Esophagus squamous epithelium (tissue), 5 donors: ENCODE data around the gene PFKFB4. TPM values are rescaled to one million over a fixed set of nuclear protein-coding genes. Genes with fewer than 3 reads are reported as not detected.

Experiments used
- DNase-seq: peaks from one replicate; lab custom pipeline; 2025; lab: John Stamatoyannopoulos, UW
- H3K27ac ChIP-seq, 4 donors: fragments of 200-600 bp; sonication (generic); one replicate each; pipeline ENCODE4 v1.5.1; 2016 to 2019; ENCODE audit warnings: mild to moderate bottlenecking in 1 of 4
- H3K27me3 ChIP-seq, 4 donors: fragments of 200-600 bp; sonication (generic); 1 replicate in 3 of 4; 2 replicates in 1 of 4; pipeline versions ENCODE4 v1.5.1 to v1.6.0; 2017 to 2021; ENCODE audit warnings: antibody characterized with exemption in 1 of 4
- H3K36me3 ChIP-seq, 3 donors: fragments of 200-600 bp; sonication (generic); one replicate each; pipeline ENCODE4 v1.5.1; 2016 to 2019
- H3K4me1 ChIP-seq, 3 donors: fragments of 200-600 bp; sonication (generic); one replicate each; pipeline ENCODE4 v1.5.1; 2017 to 2019
- H3K4me3 ChIP-seq, 4 donors: fragments of 200-600 bp; sonication (generic); 1 replicate in 3 of 4; 2 replicates in 1 of 4; pipeline ENCODE4 v1.5.1; 2016 to 2019; ENCODE audit warnings: mild to moderate bottlenecking in 2 of 4, moderate library complexity in 1 of 4
- H3K9me3 ChIP-seq, 3 donors: fragments of 200-600 bp; sonication (generic); one replicate each; pipeline ENCODE4 v1.5.1; 2016 to 2019
- CTCF ChIP-seq, 6 experiments: fragments of 450-650 bp in 4 of 6; fragments of 200-600 bp in 2 of 6; sonication (generic) in 2 of 6; IDR thresholded peaks; one replicate each; pipeline ENCODE4 v1.5.1; 2016 to 2019; ENCODE audit warnings: antibody characterized with exemption in 6 of 6, mild to moderate bottlenecking in 4 of 6, moderate library complexity in 4 of 6
- POLR2A ChIP-seq, 4 donors: fragments of 450-650 bp; IDR thresholded peaks; one replicate each; pipeline ENCODE4 v1.6.1; 2017; ENCODE audit warnings: antibody characterized with exemption in 4 of 4, mild to moderate bottlenecking in 4 of 4, moderate library complexity in 3 of 4
- WGBS, 2 donors: methylation state at CpG; one replicate each; pipeline ENCODE4 v1.1.5; 2018; 5-methylcytosine and 5-hydroxymethylcytosine counted together
- intact Hi-C: fragments of 100-400 bp; cut with DNase I; formaldehyde crosslinking; loops from one replicate; pipeline ENCODE4 v1.15.0; 2022
- total RNA-seq, 4 donors: library from RNA; depleted of rRNA; stranded (reverse); fragments of >200 nt; gene quantifications; one replicate each; pipeline ENCODE4 v1.1.0, GENCODE V29; 2016
- donor health status: DM: yes; HTN: yes; CAD: no.

The PFKFB4 gene
- total RNA-seq, 4 donors from 2014 or later = 6.7 to 10.2 (median 8.0) TPM

GRCh38 chr3:48569400-48569799 is 12.8 kb upstream of the PFKFB4 start:
- Histone ChIP-seq H3K27me3 (no peaks in the 10 kb centered on the region), H3K27ac (no peak overlapping the region), H3K9me3 (no peaks in the 10 kb centered on the region), H3K4me1 (peaks cover 4 to 10% (median 4%) of the 10 kb centered on the region in 3 donors), H3K4me3 (no peak overlapping the region), H3K36me3 (peaks cover 0 to 82% (median 0%) of the 10 kb centered on the region in 3 donors)
- no peak for TF ChIP-seq POLR2A (IDR thresholded peaks at IDR 0.05)
- no peak for TF ChIP-seq CTCF (IDR thresholded peaks at IDR 0.05)
- intact Hi-C loops = no loop called here
- no peak for DNase-seq
- 68 to 88% methylated on average over 1 to 5 of the region's 10 CpGs for WGBS, 2 donors

GRCh38 chr3:48568476-48568875 is 11.9 kb upstream of the PFKFB4 start:
- Histone ChIP-seq H3K4me3 (no peak overlapping the region), H3K36me3 (peaks cover 0 to 73% (median 0%) of the 10 kb centered on the region in 3 donors), H3K27ac (no peak overlapping the region), H3K27me3 (no peaks in the 10 kb centered on the region), H3K9me3 (no peaks in the 10 kb centered on the region), H3K4me1 (peaks cover 4 to 19% (median 4%) of the 10 kb centered on the region in 3 donors)
- intact Hi-C loops = no loop called here
- TF ChIP-seq CTCF (IDR thresholded peaks at IDR 0.05) (no peak), POLR2A (IDR thresholded peaks at IDR 0.05) (no peak)
- DNase-seq = no peak
- 70% methylated on average over 2 of the region's 7 CpGs; no CpG with 5 or more reads in 1 of the 2 donors for WGBS, 2 donors

- intact Hi-C loops = no loop called here
Observed at GRCh38 chr3:48567500-48567899, 10.9 kb upstream of the PFKFB4 start.

GRCh38 chr3:48567090-48567489 is 10.5 kb upstream of the PFKFB4 start:
- Histone ChIP-seq H3K4me1 (peaks cover 4 to 21% (median 4%) of the 10 kb centered on the region in 3 donors), H3K27ac (no peak overlapping the region), H3K36me3 (peaks cover 0 to 67% (median 0%) of the 10 kb centered on the region in 3 donors), H3K4me3 (no peak overlapping the region), H3K27me3 (no peaks in the 10 kb centered on the region), H3K9me3 (no peaks in the 10 kb centered on the region)
- 78 to 81% methylated on average over 5 of the region's 5 CpGs for WGBS, 2 donors
- no peak for TF ChIP-seq POLR2A (IDR thresholded peaks at IDR 0.05)
- no peak for TF ChIP-seq CTCF (IDR thresholded peaks at IDR 0.05)
- no peak for DNase-seq
- intact Hi-C loops = no loop called here

More at GRCh38 chr3:48567500-48567899, 10.9 kb upstream of the PFKFB4 start:
- Histone ChIP-seq H3K27me3 (no peaks in the 10 kb centered on the region), H3K27ac (no peak overlapping the region), H3K36me3 (peaks cover 0 to 68% (median 0%) of the 10 kb centered on the region in 3 donors), H3K4me3 (no peak overlapping the region), H3K4me1 (peaks cover 4 to 21% (median 4%) of the 10 kb centered on the region in 3 donors), H3K9me3 (no peaks in the 10 kb centered on the region)
- 77 to 92% methylated on average over 7 to 8 of the region's 11 CpGs for WGBS, 2 donors
- no peak for TF ChIP-seq CTCF (IDR thresholded peaks at IDR 0.05)
- no peak for DNase-seq

- intact Hi-C loops = no loop called here
- TF ChIP-seq CTCF (IDR thresholded peaks at IDR 0.05) = no peak
- TF ChIP-seq POLR2A (IDR thresholded peaks at IDR 0.05) = no peak
- H3K27me3 ChIP-seq = no peaks in the 10 kb centered on the region
- DNase-seq = no peak
- H3K4me3 ChIP-seq = no peak overlapping the region
- WGBS, 2 donors = 72 to 73% methylated on average over 3 to 4 of the region's 9 CpGs
- H3K27ac ChIP-seq = no peak overlapping the region
- H3K9me3 ChIP-seq = no peaks in the 10 kb centered on the region
- H3K36me3 ChIP-seq = peaks cover 0 to 60% (median 0%) of the 10 kb centered on the region in 3 donors
- peaks cover 4 to 22% (median 4%) of the 10 kb centered on the region in 3 donors for H3K4me1 ChIP-seq
Observed at GRCh38 chr3:48566401-48566760, 9.8 kb upstream of the PFKFB4 start.
